HG02759 (cell line): ENCODE measurements around the gene BOLA2B.

Experiments
- ATAC-seq: cut with Tn5 transposase; IDR thresholded peaks from one replicate; pipeline ENCODE4 v1.9.1; 2021; ENCODE audit warnings: mild to moderate bottlenecking, moderate library complexity; ENCODE audit not compliant: unreplicated experiment

The BOLA2B gene

GRCh38 chr16:30145657-30146056 is 47.8 kb downstream of the BOLA2B start:
- ATAC-seq, result no peak

GRCh38 chr16:30144917-30145316 is 48.5 kb downstream of the BOLA2B start:
- no peak for ATAC-seq

GRCh38 chr16:30144017-30144416 is 49.4 kb downstream of the BOLA2B start:
- no peak for ATAC-seq

GRCh38 chr16:30143347-30143702 is 50.1 kb downstream of the BOLA2B start:
- no peak for ATAC-seq
